ENCODE data around the gene MARCHF3.

DNA sequence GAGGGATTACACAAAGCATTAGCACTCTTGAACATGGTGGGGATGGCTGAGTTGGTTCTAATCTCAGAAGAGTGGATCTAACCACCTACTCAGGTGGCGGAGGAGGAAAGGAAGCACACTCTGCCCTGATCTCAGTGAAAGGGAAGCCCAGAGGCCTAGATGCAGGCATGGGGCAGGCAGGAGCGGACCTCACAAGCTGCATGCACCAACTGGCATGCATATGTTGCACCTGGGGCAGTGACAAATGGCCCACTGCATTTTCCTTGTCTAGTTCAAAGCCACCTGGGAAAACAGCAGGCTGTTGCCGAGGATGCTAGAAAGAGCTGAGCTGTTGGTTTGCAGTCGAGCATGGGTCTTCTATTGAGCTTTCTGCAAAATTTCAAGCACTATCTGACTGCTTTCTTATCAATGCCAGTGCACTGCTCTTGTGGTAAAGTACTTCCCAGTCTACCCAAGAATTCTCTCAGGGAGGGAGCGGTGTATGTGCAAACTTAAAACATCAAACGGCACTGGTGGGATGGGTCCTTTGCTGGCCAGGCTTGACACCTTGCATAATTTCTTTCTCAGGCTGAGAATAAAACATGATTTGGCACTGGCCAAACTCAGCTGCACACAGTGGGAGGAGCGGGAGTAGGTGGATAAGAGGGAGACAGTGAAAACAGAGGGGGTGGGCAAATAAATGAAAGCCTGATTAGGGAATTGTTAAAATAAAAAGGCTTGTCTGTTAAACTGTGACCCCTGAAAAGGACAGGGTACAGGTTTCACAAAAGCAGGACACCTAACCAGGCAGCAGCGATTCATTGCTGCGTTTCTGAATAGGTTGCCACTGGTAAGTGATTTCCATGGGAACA is 108.9 kb downstream of the MARCHF3 start:
- TF ChIP-seq, protein P1, sequence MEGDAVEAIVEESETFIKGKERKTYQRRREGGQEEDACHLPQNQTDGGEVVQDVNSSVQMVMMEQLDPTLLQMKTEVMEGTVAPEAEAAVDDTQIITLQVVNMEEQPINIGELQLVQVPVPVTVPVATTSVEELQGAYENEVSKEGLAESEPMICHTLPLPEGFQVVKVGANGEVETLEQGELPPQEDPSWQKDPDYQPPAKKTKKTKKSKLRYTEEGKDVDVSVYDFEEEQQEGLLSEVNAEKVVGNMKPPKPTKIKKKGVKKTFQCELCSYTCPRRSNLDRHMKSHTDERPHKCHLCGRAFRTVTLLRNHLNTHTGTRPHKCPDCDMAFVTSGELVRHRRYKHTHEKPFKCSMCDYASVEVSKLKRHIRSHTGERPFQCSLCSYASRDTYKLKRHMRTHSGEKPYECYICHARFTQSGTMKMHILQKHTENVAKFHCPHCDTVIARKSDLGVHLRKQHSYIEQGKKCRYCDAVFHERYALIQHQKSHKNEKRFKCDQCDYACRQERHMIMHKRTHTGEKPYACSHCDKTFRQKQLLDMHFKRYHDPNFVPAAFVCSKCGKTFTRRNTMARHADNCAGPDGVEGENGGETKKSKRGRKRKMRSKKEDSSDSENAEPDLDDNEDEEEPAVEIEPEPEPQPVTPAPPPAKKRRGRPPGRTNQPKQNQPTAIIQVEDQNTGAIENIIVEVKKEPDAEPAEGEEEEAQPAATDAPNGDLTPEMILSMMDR (conservative IDR thresholded peaks at IDR 0.05), result no peak
- no peak for TF ChIP-seq ZFX (IDR thresholded peaks at IDR 0.05)

All from C4-2B (cell line).